NCI-H2107 treated with DMSO at 0.1 percent for 48 hours (cell line): Measurements from ENCODE around the gene ADCY1.

Experiments used
- DNase-seq: peaks from one replicate; lab custom pipeline; 2025; ENCODE audit not compliant: unreplicated experiment; lab: John Stamatoyannopoulos, UW

ADCY1 gene

DNA sequence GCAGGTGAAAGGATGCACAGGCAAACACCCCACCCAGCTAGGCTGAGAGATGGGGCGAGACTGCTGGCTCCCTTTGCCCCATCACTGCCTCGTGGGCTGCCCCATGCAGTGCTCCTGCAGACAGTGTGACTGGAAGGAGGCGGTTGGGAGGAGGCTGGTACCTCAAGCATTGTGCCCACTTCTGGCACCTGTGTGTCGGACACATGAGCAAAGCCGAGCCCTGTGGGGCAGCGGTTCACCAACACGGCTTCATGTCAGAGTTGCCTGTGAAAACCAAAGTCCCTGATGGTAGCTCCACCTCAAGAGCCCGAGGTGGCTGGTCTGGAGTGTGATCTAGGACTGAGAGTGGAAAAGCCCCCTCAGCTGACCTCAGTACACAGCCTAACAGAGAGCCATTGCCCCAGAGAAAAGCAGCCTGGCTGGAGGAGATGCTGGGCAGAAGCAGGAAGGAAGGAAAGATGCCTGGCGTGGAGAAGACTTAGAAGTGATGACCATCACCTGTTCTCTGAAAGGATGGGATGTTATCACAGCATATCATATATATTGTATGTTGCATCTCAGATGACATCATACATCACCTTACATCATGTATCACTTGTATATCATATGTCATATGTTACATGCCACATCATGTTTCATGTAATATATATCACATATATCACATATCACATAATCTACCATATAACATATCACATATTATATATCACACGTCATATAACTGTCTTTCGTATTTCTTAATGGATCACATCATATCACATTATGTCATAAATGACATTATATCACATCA, 75.6 kb downstream of the ADCY1 start:
- no peak for DNase-seq

DNA sequence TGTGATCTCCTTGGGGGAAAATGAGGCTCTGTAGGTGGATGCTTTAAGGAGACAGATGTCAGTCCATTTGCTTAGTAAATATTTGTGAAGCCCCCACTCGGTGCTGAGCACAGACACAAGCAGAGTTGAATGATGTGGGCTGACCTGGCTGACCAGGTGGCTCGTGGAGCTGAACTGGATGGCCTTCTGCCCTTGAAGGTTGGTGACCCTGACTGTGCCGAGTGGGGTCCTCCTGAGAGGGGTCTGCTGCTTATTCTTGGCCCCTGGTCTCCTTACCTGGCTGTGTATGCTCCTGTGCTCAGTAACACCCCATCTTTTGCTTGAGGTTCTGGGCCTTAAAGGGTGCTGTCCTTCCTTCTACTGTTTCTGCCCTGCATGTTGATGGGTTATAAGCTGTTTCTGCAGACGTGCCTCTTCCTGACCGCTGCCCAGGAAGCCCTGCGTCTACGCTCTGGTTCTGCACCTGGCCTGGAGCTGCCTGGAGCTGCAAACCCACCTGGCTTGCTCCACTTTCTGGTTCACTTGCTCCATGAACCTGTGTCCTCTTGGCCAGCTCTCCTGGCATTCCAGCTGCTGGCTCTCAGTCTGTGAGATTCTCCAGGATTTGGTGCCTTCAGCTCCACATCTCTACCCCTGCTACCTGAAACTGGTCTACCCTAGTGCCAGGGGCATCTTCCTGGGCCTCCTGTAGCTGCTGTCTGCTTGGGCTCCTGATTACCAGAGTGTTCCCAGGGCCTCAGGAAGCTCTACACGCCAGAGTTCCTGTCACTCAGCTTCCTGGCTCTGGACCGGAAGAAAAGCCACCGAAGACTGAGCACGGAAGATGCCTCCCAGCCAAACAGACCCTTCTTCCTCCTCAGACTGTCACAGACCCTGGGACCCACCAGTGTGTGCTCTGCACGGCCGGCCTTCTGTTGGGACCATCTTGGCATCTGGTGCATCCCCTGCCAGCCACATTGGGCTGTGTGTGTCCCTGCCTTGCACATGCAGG, 76.5 kb downstream of the ADCY1 start:
- no peak for DNase-seq

DNA sequence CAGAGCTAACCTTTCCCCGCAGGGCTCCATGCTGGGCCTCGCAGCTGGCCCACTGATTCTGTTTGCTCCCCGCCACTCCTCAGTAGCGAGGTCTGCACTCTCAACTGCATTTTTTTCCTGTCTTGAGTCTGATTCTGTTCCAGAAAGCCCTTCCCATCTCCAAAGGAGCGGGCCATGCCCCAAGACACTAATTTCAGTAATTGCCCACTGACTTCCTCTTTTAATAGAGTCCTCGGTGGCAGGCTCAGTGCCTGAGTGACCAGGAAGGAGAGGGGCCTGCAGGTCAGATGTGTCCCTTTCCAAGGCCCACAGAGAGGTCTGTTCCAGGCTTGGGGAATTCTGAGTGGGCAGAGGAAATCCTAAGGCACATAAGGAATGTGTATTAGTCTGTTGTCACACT, 77.4 kb downstream of the ADCY1 start:
- no peak for DNase-seq

DNA sequence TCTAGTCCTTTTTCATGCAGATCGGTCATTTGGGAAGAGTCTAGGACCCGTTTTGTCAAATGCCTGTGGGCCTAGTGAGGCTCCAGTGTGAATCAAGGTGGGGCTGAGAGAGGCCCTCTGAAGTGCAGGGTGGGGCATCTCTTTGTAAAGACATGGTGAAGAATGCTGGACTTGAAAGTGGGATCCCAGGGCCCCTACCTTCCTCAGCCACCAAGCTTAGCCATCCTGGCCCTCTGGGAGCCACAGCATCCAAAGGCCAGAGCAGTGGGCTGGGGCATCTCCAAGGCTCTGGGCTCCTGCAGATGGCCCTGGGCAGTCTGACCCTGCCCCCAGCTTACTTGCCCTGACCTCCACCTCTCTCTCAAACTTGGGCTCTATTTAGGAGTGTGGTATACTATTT, 78.5 kb downstream of the ADCY1 start:
- no peak for DNase-seq

DNA sequence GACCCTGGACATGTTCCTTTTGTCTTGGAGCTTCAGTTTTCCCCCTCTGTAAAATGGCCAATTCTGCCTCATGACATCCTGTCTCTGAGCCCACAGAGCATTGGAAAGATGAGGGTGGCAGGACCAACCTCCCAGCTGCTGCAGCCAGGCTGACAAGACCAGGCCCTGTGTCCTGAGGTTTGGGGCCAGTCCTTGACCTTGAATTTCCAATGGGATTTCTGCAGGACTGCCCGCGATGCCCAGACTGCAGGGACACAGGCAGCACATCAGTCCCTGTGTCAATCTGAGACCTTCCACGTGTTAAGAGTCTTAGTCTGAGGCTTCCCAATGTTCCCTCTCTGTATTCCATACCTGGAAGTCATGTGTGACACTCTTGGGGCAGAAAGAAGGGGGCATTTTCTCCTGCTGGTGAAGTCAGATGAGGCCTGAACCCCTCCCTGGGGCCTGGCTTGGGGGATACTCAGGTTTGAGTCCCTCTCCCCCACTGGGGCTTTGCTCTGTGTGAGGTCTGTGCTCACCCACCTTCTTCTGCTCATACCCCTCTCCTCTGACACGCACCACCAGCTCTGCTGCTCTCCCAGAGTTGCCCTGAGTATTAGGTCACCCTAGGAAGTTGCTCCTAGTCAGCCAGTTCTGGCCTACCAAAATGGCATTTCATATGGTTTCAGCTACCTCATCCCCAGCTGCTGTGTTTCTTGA, 79.2 kb downstream of the ADCY1 start:
- DNase-seq = no peak

DNA sequence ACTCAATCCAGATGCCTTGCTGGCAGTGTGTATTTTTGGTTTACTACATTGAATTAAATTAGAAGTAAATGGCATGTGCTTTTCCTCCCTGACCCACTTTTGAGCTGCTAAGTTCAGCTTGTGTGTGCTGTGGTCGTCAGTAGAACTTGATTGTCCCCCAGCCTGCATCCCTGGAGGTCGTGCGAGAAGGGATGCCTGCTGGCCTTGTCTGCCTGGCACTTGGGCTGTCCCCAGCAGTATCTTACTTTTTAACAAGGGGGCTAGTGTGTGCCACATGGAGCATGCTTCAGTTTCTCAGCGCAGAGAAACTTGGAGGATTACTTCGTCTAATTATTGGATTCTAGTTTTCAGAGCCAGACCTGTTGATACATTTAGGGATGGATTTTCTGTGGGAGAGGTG, 80.2 kb downstream of the ADCY1 start:
- DNase-seq = no peak

DNA sequence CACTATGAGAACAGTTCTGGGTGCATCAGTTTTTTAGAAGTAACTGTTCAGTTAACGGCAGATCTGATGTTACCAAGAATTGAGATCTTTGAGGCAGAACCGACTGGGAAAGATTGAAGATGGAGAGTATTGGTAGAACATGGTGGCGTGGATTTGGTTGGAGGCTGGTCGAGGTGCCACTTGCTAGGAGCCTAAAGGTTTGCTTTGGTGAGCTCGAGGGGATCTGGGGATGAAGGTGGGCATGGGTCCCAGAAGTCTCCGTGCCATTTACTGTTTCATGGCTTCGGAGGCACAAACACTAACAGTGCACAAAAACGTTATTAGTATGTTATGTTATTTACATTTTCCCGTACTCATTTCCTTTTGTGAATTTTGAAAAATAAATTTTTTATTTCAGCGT, 81.4 kb downstream of the ADCY1 start:
- DNase-seq = no peak

DNA sequence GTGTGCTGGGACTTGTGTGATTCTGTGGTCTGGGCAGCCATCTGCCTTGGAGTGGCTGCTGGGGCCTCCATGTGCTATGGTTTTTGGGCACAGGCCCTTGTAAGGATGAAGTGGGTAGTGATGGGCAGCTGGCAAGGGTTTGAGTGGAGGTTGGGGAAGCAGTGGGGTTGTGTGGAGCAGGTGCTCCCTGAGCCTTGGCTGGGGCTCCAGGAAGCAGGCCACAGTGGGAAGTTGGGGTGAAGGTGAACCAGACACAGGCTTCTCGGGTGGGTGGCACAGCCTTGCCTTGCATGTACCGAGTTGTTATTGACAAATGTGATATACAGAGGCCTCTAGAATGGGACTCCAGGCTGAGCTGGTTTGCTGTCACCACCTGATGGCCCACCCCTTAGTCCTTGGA, 82.3 kb downstream of the ADCY1 start:
- no peak for DNase-seq

DNA sequence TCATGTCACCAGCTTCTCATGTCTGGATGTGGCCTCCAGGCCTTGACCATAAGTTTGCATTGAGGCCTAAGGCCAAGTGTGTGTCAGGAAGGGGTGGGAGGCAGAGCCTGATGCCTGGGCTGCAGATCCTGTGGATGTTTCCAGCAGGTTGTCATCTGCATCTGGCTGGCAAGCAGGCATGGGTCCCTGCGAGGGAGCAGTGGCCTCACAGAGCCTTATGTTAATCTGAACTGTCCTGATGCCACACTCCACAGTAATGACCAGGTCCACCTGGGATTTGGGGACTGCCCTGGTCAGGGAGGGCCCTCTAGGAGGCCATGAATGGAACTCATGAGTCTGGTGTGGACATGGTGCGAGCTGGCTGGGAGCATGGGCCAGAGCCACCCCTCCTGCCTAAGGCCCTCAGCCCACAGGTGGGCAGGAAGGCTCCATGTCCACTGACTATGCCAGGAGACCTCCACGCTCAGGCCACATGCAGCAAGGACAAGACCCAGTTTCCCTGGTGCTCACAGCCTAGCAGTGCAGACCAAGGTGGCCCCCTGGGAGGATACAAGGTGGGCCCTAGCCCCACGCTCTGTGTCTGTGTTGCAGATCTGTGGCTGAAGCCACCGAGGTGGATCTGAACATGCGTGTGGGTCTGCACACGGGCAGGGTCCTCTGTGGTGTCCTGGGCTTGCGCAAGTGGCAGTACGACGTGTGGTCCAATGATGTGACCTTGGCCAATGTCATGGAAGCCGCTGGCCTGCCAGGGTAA, 83.1 kb downstream of the ADCY1 start:
- DNase-seq = no peak

DNA sequence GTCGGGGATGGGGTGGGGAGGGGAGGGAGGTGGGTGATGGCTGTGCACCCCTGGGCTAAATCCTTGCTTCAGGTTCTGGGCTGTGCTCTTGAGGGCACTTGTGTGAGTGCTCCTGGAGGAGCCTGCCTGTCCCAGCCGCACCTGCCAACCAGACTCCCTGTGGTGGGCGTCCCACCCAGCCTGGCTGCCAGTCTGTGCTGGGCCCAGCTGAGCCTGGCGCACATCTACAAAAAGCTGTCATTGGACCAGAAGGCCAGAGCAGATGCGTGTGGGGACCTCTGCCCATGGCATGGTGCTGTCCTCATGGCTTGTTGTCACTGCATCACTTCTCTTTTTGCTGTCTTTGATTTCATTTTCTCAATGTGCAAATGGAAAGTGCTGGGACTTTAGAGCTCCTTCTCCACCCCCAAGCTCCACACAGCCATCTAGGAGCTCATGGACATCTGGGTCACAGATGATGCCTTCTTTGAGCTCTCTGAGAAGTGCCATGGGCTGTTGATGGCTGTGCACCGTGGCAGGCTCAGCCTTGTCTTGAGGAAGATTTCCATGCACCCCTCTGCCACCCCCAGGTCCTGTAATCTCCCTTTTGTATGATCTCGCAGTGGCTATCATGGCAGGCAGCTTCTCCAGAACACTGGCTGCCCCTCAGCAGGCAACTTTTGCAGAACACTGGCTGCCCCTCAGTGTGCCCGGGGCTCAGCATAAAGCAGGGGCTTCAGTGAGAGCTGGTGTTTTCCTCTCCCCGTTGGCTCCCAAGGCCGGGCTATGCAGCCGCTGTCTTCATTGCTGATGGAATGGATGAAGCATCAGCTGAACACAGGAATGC, 83.9 kb downstream of the ADCY1 start:
- no peak for DNase-seq

DNA sequence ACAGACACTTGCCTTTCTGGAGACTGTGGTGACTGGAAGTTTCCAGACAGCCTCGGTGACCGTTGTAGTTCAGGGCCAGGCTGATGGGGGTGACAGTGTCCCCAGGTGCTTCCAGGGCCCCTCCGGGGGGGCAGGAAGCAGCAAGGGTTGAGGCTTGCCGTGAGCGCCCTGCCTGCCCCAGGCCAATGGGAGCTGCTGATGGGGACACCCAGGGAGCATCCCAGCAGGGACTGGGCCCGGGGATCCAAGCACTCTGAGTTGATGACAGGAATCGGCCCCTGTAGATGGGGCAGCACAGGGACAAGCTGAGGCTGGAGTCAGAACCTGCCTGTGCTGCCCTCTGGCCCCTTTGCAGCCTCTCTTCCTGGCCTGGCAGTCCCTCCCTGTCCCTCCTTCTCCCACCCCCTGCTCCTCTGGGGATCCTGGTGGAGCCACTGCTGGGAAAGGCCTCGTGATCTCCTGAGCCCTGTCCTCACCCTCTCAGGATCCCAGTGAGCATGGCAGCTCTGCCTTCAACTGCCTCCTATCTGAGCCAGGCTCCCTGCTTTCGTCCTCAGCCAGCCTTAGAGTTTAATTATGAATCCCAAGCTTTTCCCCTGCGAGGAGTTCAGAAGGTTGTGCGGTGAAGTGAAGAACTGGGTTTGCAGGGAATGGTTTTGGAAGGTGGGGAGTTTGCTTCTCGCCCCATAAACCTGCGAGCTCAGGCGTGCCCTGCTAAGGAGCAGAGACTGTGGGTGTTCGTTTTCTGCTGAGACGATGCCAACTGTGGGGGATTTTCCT, 84.7 kb downstream of the ADCY1 start:
- DNase-seq = no peak

DNA sequence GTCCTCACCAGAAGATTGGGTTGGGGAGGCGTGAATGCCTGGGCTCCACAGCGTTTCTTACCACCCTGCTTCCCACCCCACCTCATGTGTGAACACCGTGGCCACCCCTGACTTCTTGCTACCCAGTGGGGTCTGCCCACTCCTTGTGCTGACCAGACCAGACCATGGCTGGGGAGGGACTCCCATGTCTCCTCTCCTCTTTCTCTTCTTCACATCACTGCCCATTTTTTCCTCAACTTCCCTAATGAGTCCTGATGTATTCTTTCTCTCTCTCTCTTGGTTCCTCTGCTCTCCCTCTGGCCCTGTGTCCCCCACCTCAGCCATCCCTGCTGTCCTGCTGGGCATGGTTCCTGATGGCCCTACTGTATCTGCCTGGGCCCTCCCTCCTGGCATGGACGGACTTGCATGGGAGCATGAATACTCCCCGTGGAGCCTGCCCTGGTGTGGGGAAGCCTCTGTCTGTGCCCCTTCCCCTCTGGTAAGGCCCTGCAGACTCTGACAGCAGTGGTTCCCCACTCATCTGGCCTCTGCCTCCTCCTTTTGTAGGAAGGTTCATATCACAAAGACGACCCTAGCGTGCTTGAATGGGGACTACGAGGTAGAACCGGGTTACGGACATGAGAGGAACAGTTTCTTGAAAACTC, 85.5 kb downstream of the ADCY1 start:
- no peak for DNase-seq

DNA sequence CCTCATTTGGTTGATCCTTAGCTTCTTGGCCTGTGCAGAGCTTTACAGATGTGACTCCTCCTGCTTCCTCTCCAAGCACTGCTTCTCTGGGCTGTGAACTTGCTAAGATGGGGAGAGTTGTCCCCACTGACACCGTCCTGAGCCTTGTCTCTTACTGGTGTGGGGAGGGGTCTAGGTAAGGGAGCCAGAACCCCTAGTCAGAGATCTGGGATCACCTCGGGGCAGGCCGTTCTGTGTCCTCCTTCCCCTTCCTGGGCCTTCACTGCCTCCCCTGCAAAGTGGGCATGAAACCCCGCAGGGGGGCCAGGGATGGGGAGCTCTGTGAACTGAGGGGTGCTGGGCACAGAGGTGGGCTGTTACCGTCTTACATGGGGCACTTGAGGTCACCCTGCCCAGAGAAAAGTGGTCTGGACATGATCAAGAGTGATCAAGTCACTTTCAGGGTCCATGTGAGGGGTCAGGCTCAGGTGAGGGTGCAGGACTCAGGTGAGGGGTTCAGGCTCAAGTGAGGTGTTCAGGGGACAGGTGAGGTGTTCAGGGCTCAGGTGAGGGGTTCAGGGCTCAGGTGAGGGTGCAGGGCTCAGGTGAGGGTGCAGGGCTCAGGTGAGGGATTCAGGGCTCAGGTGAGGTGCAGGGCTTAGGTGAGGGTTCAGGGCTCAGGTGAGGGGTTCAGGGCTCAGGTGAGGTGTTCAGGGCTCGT, 86.2 kb downstream of the ADCY1 start:
- no peak for DNase-seq

DNA sequence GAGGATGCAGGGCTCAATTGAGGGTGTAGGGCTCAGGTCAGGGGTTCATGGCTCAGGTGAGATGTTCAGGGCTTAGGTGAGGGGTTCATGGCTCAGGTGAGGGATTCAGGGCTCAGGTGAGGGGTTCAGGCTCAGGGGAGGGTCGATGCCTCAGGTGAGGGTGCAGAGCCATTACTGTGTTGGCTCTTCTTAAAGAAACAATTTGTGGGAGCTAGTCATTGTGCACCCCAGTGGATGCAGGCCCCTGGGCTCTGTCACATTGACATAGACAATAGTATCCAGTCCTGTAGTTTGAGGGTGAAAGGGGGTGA, 86.7 kb downstream of the ADCY1 start:
- no peak for DNase-seq

DNA sequence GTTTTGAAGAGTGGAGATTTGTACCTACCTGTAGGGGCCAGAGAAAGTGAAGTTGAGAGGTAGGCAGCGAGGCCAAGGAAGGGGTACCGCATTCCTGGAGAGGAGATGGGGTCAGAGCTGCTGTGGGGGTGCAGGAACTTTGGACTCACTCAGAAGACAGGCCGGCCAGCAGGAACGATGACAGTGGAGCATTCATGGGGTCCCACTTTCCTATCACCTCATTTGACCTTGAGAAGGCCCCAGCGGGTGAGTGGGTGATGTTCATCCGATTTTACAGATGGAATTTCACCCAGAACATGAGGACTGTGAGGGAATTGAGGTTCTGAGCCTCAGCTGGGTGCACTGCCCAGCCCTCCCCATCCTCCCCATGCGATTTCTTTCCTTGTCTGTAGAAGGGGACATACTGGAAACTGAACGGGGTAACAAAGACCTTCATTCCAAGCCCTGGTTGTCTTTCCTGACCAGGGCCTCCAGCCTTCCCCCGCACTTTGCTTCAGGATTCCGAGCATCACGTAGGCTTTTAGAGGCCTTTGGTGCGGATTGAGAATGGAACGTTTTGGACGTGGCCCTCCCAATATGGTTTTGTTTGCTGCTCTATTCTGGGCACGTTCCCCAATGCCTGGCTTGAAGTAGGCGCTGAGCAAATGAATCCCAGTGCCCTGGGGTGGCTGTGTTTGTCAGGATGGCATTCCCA, 87.3 kb downstream of the ADCY1 start:
- DNase-seq = no peak

DNA sequence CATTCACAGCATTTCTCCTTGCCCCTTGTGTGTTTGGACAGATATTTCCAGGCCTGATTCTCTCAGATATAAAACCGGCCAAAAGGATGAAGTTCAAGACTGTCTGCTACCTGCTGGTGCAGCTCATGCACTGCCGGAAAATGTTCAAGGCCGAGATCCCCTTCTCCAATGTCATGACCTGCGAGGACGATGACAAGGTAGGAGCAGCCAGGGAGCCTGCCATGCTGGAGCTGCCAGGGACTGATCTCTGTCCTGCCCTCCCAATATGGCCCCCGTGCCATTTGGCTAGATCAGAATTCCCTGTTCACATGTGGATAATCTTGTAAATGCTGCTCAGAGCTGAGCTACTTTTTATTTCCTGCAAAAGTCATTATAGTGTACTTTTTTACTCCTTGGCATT, 87.8 kb downstream of the ADCY1 start:
- no peak for DNase-seq

DNA sequence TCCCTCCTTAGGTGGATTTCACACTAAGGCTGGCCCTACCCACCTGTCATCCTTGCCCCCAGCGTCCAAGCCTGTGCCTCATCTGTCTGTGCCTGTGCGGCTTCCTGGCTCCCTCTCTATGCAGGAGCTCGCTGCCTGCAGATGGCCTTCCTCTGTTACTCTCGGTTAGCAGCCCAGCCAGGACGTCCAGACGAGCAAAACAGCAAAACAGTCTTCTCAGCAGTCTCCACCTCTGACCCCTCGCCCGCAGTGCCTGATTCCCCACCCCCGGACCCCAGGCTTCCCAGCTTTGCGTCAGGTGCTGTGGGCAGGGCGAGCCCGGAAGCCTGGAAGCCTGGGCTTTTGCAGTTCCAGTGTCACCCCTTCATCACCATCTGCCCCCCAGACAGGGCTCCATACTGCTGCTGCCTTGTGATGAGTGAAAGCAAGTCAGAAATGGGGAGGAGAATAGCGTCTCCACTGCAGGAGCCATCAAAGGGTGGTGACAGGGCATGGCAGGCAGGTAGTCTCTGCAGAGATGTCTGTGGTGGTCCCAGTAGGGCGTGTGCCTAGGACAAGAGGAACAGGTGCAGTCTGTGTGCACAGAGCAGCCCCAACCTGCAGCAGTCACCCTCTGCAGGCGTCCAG, 88.5 kb downstream of the ADCY1 start:
- DNase-seq = no peak
